PC-3 (cell line): ENCODE data around the gene GIPC2. TPM values are rescaled to one million over a fixed set of nuclear protein-coding genes. Genes with fewer than 3 reads are reported as not detected.
A peak's percentile ranks its signal among the peaks of the same experiment; 100 is the strongest.
"Not testable (repeated sequence)": the region's sequence is repeated elsewhere in the genome, so short reads cannot be mapped to it uniquely, and the experiment has no call there.

Experiments
- ATAC-seq: fragments of 200-7000 bp; cut with Tn5 transposase; 2 replicates; pipeline ENCODE4 v1.9.1; 2020; ENCODE audit warnings: mild to moderate bottlenecking, moderate library complexity
- Bru-seq: library from RNA; stranded (reverse); fragments of 400-500 nt; gene quantifications from one replicate; lab custom pipeline; 2021; lab: Mats Ljungman, UMichigan
- BruChase-seq, 2 experiments: library from RNA; stranded (reverse); fragments of 400-500 nt; gene quantifications; one replicate each; lab custom pipeline; 2021; lab: Mats Ljungman, UMichigan
- BruUV-seq: library from RNA; stranded (reverse); fragments of 400-500 nt; replicated peaks from 2 replicates; lab custom pipeline; 2021; lab: Mats Ljungman, UMichigan
- CTCF ChIA-PET: fragments of 300-600 bp; sonication (Branson Sonifier 250); formaldehyde crosslinking; loops from one replicate; lab custom pipeline; 2022; ENCODE audit warnings: antibody characterized with exemption; lab: Charles Lee
- POLR2A ChIA-PET: fragments of 300-600 bp; sonication (Branson Sonifier 250); formaldehyde crosslinking; loops from one replicate; lab custom pipeline; 2022; ENCODE audit warnings: antibody characterized with exemption; ENCODE audit not compliant: unreplicated experiment; lab: Charles Lee
- DNase-seq: peaks from one replicate; pipeline ENCODE4 v3.0.0-alpha.2; 2015
- H2AFZ ChIP-seq: fragments of 300-600 bp; sonication (generic); 2 replicates; pipeline ENCODE4 v1.6.0; 2016; ENCODE audit warnings: antibody characterized with exemption, low read length
- H3F3A ChIP-seq: fragments of 300-600 bp; sonication (generic); one replicate; pipeline ENCODE4 v1.6.0; 2017; ENCODE audit warnings: antibody characterized with exemption, low read length, control low read depth, mild to moderate bottlenecking; ENCODE audit not compliant: unreplicated experiment
- H3K27ac ChIP-seq: fragments of 300-600 bp; sonication (generic); 2 replicates; pipeline ENCODE4 v1.5.1; 2016; ENCODE audit warnings: mild to moderate bottlenecking, low read length
- H3K27me3 ChIP-seq: fragments of 300-600 bp; sonication (generic); 2 replicates; pipeline ENCODE4 v1.6.1; 2016; ENCODE audit warnings: low read length, mixed read lengths
- H3K36me3 ChIP-seq: fragments of 300-600 bp; sonication (generic); 2 replicates; pipeline ENCODE4 v1.6.1; 2016; ENCODE audit warnings: low read depth, mixed run types, low read length, mixed read lengths
- H3K4me1 ChIP-seq: fragments of 300-600 bp; sonication (generic); 2 replicates; pipeline ENCODE4 v1.5.1; 2016; ENCODE audit warnings: low read length; ENCODE audit not compliant: insufficient read depth
- H3K4me2 ChIP-seq: fragments of 300-600 bp; sonication (generic); 2 replicates; pipeline ENCODE4 v1.6.0; 2016; ENCODE audit warnings: low read length
- H3K4me3 ChIP-seq: fragments of 300-600 bp; sonication (generic); 2 replicates; pipeline ENCODE4 v1.5.1; 2016; ENCODE audit warnings: mild to moderate bottlenecking, low read length, mixed read lengths
- H3K79me2 ChIP-seq: fragments of 300-600 bp; sonication (generic); 2 replicates; pipeline ENCODE4 v1.6.1; 2017; ENCODE audit warnings: low read length, mixed read lengths
- H3K9ac ChIP-seq: fragments of 300-600 bp; sonication (generic); 2 replicates; pipeline ENCODE4 v1.6.0; 2016; ENCODE audit warnings: mild to moderate bottlenecking, low read length
- H3K9me2 ChIP-seq: fragments of 300-600 bp; sonication (generic); replicated peaks from 2 replicates; pipeline ENCODE4 v1.6.1; 2016; ENCODE audit warnings: mixed run types, low read length, mixed read lengths
- H3K9me3 ChIP-seq: fragments of 300-600 bp; sonication (generic); 2 replicates; pipeline ENCODE4 v1.6.1; 2016; ENCODE audit warnings: low read length, mixed read lengths
- H4K20me1 ChIP-seq: fragments of 300-600 bp; sonication (generic); 2 replicates; pipeline ENCODE4 v1.6.1; 2016; ENCODE audit warnings: low read length, mixed read lengths
- CTCF ChIP-seq: fragments of 300-600 bp; sonication (generic); conservative IDR thresholded peaks from 2 replicates; pipeline ENCODE4 v1.5.1; 2017; ENCODE audit warnings: antibody characterized with exemption, low read depth, mild to moderate bottlenecking, low read length
- EZH2phosphoT487 ChIP-seq: fragments of 300-600 bp; sonication (generic); IDR thresholded peaks from 2 replicates; pipeline ENCODE4 v1.6.1; 2018; ENCODE audit warnings: mild to moderate bottlenecking, antibody characterized with exemption, low read length, borderline replicate concordance
- intact Hi-C: fragments of 100-400 bp; cut with micrococcal nuclease; formaldehyde crosslinking; loops from 2 replicates; pipeline ENCODE4 v1.9.0; 2023
- long read RNA-seq: library from polyadenylated mRNA; unstranded; transcript quantifications from one replicate; pipeline ENCODE4 v2.0.0, GENCODE V29; 2021; ENCODE audit not compliant: unreplicated experiment
- total RNA-seq: library from RNA; depleted of rRNA; stranded (reverse); fragments of >200 nt; gene quantifications from 2 replicates; pipeline ENCODE4 v1.2.3, GENCODE V29; 2014; rRNA removed

Gene GIPC2
- total RNA-seq (not detected in 2 replicates), Bru-seq, nascent RNA (percentile 12 among the genes with signal in this experiment), BruChase-seq, experiment 1, labeled RNA remaining after a 6-hour chase (percentile 25 among the genes with signal in this experiment), BruChase-seq, experiment 2, labeled RNA remaining after a 2-hour chase (percentile 31 among the genes with signal in this experiment)
- long read RNA-seq = 0 reads

GRCh38 chr1:78045926-78046778 lies at the start of gene GIPC2:
Gene GIPC2 (plus strand): TSS chr1:78045966. CDS start chr1:78046095, 129 bp downstream.
- Histone ChIP-seq H3K4me1 (no peaks in the 10 kb centered on the region), H2AFZ (no peak within 1 kb of the TSS), H3K27ac (no peak within 1 kb of the TSS), H3K27me3 (no peaks in the 10 kb centered on the region), H3K4me2 (no peak within 1 kb of the TSS), H3K9ac (no peak within 1 kb of the TSS), H3K9me3 (no peaks in the 10 kb centered on the region), H4K20me1 (no peaks in the 10 kb centered on the region), H3K79me2 (no peaks in the 10 kb centered on the region), H3K36me3 (no peaks in the 10 kb centered on the region), H3F3A (no peaks in the 10 kb centered on the region), H3K4me3 (no peak within 1 kb of the TSS), H3K9me2 (no peaks in the 10 kb centered on the region)
- DNase-seq = no peak
- no peak for TF ChIP-seq CTCF
- ChIA-PET CTCF (no interaction called here), POLR2A (no interaction called here)
- no peak for ATAC-seq
- intact Hi-C loops = no loop called here
- BruUV-seq = no TSS peak

GRCh38 chr1:77996734-77997133 lies 49.0 kb upstream of the GIPC2 start:
- no peaks in the 10 kb centered on the region for H3F3A ChIP-seq
- H3K9me3 ChIP-seq = no peaks in the 10 kb centered on the region
- no peaks in the 10 kb centered on the region for H3K27me3 ChIP-seq
- ATAC-seq (no peak), DNase-seq (no peak)
- TF ChIP-seq EZH2phosphoT487 = no peak
- TF ChIP-seq CTCF = no peak
- no peak overlapping the region for H2AFZ ChIP-seq
- peaks cover 27% of the 10 kb centered on the region for H3K4me1 ChIP-seq
- no peak overlapping the region for H3K4me3 ChIP-seq
- no TSS peak for BruUV-seq
- H3K9me2 ChIP-seq = no peaks in the 10 kb centered on the region
- H3K79me2 ChIP-seq = peaks cover 3% of the 10 kb centered on the region; the same call in 1 of the 2 replicates
- no peaks in the 10 kb centered on the region; the same call in 1 of the 2 replicates for H3K36me3 ChIP-seq
- H3K27ac ChIP-seq = no peak overlapping the region
- H3K4me2 ChIP-seq = no peak overlapping the region
- intact Hi-C loops = no loop called here
- H4K20me1 ChIP-seq = no peaks in the 10 kb centered on the region
- ChIA-PET POLR2A (no interaction called here), CTCF (no interaction called here)
- no peak overlapping the region for H3K9ac ChIP-seq

- H3K27me3 ChIP-seq, BruUV-seq, H3K9me2 ChIP-seq, H3F3A ChIP-seq, H3K4me3 ChIP-seq, intact Hi-C loops, H3K9me3 ChIP-seq, H2AFZ ChIP-seq, DNase-seq, H4K20me1 ChIP-seq, H3K4me2 ChIP-seq, POLR2A ChIA-PET, H3K79me2 ChIP-seq, H3K36me3 ChIP-seq, CTCF ChIA-PET, H3K27ac ChIP-seq, H3K9ac ChIP-seq, ATAC-seq: not testable (repeated sequence)
- peaks cover 42% of the 10 kb centered on the region for H3K4me1 ChIP-seq
Measured at GRCh38 chr1:78000536-78000935, 45.2 kb upstream of the GIPC2 start.
